Suprapubic skin (tissue), 4 donors: ENCODE results near the gene TMEM171. TPM values are rescaled to one million over a fixed set of nuclear protein-coding genes. Genes with fewer than 3 reads are reported as not detected.

ENCODE experiments used
- DNase-seq, 2 donors: peaks; one replicate each; pipeline ENCODE4 v3.0.0-alpha.2; 2019; ENCODE audit warnings: low spot score in 2 of 2
- H3K27ac ChIP-seq: fragments of 200-600 bp; sonication (generic); one replicate; pipeline ENCODE4 v1.5.1; 2019
- H3K27me3 ChIP-seq: fragments of 200-600 bp; sonication (generic); one replicate; pipeline ENCODE4 v1.5.1; 2019
- H3K36me3 ChIP-seq: fragments of 200-600 bp; sonication (generic); one replicate; pipeline ENCODE4 v1.5.1; 2019
- H3K4me1 ChIP-seq: fragments of 200-600 bp; sonication (generic); one replicate; pipeline ENCODE4 v1.5.1; 2019
- H3K4me3 ChIP-seq: fragments of 200-600 bp; sonication (generic); one replicate; pipeline ENCODE4 v1.5.1; 2019; ENCODE audit warnings: mild to moderate bottlenecking
- H3K9me3 ChIP-seq: fragments of 200-600 bp; sonication (generic); one replicate; pipeline ENCODE4 v1.5.1; 2019
- CTCF ChIP-seq, 2 donors: fragments of 200-600 bp in 1 of 2; fragments of 450-650 bp in 1 of 2; sonication (generic) in 1 of 2; IDR thresholded peaks; one replicate each; pipeline ENCODE4 v1.5.1; 2016 to 2019; ENCODE audit warnings: antibody characterized with exemption in 2 of 2, mild to moderate bottlenecking in 1 of 2, moderate library complexity in 1 of 2
- EP300 ChIP-seq: sonication (generic); formaldehyde crosslinking; IDR thresholded peaks from one replicate; pipeline ENCODE4 v1.6.1; 2017; ENCODE audit warnings: antibody characterized with exemption
- POLR2A ChIP-seq, 2 donors: fragments of 450-650 bp; IDR thresholded peaks; one replicate each; pipeline ENCODE4 v1.6.1; 2017; ENCODE audit warnings: antibody characterized with exemption in 2 of 2, mild to moderate bottlenecking in 2 of 2, moderate library complexity in 2 of 2
- POLR2AphosphoS5 ChIP-seq, 3 donors: sonication (generic); formaldehyde crosslinking; IDR thresholded peaks; one replicate each; pipeline ENCODE4 v1.6.1; 2017; ENCODE audit warnings: antibody characterized with exemption in 3 of 3
- WGBS: methylation state at CpG from one replicate; pipeline ENCODE4 v1.1.5; 2018; 5-methylcytosine and 5-hydroxymethylcytosine counted together
- total RNA-seq, 4 donors: library from RNA; depleted of rRNA; stranded (reverse); fragments of >200 nt; gene quantifications; one replicate each; pipeline ENCODE4 v1.1.0, GENCODE V29; 2016

The TMEM171 gene
- total RNA-seq, 4 donors from 2014 or later = 1.1 to 1.7 (median 1.5) TPM; not detected in 1

- Histone ChIP-seq H3K9me3 (no peaks in the 10 kb centered on the region), H3K4me1 (peaks cover 16% of the 10 kb centered on the region), H3K36me3 (no peaks in the 10 kb centered on the region), H3K27me3 (peaks cover 17% of the 10 kb centered on the region), H3K27ac (no peak overlapping the region), H3K4me3 (peak overlapping the region; percentile 72)
- TF ChIP-seq CTCF (IDR thresholded peaks at IDR 0.05) = no peak
- no peak for TF ChIP-seq POLR2A (IDR thresholded peaks at IDR 0.05)
- no peak for TF ChIP-seq EP300
- no peak for TF ChIP-seq POLR2AphosphoS5 (IDR thresholded peaks at IDR 0.05)
- 43% methylated on average over 23 of the region's 40 CpGs for WGBS
- no peak for DNase-seq
These were observed 771 bp upstream of the TMEM171 start for GRCh38 chr5:73119451-73120157.

GRCh38 chr5:73121119-73121463 is 716 bp downstream of the TMEM171 start:
- Histone ChIP-seq H3K27me3 (peaks cover 17% of the 10 kb centered on the region), H3K4me1 (peaks cover 20% of the 10 kb centered on the region), H3K36me3 (no peaks in the 10 kb centered on the region), H3K9me3 (no peaks in the 10 kb centered on the region), H3K27ac (no peak overlapping the region), H3K4me3 (peak overlapping the region; percentile 72)
- TF ChIP-seq POLR2AphosphoS5 (IDR thresholded peaks at IDR 0.05) (no peak), POLR2A (IDR thresholded peaks at IDR 0.05) (no peak), CTCF (IDR thresholded peaks at IDR 0.05) (no peak), EP300 (no peak)
- DNase-seq = no peak
- WGBS = 49% methylated on average over 6 of the region's 6 CpGs

GRCh38 chr5:73122875-73123810 is 2.8 kb downstream of the TMEM171 start:
- Histone ChIP-seq H3K4me3 (no peak overlapping the region), H3K27me3 (peaks cover 17% of the 10 kb centered on the region), H3K27ac (no peak overlapping the region), H3K36me3 (no peaks in the 10 kb centered on the region), H3K4me1 (peaks cover 24% of the 10 kb centered on the region), H3K9me3 (no peaks in the 10 kb centered on the region)
- 89% methylated on average over 16 of the region's 19 CpGs for WGBS
- DNase-seq = no peak
- TF ChIP-seq POLR2AphosphoS5 (IDR thresholded peaks at IDR 0.05) (no peak), CTCF (IDR thresholded peaks at IDR 0.05) (no peak), POLR2A (IDR thresholded peaks at IDR 0.05) (no peak), EP300 (no peak)

GRCh38 chr5:73125289-73125688 is 4.9 kb downstream of the TMEM171 start:
- no peak overlapping the region for H3K4me3 ChIP-seq

More at GRCh38 chr5:73125289-73125688, 4.9 kb downstream of the TMEM171 start:
- TF ChIP-seq POLR2A (IDR thresholded peaks at IDR 0.05) (no peak), CTCF (IDR thresholded peaks at IDR 0.05) (no peak), POLR2AphosphoS5 (IDR thresholded peaks at IDR 0.05) (no peak), EP300 (no peak)
- H3K4me1 ChIP-seq = peaks cover 17% of the 10 kb centered on the region
- H3K27me3 ChIP-seq = peaks cover 15% of the 10 kb centered on the region
- H3K9me3 ChIP-seq = no peaks in the 10 kb centered on the region
- no peaks in the 10 kb centered on the region for H3K36me3 ChIP-seq
- H3K27ac ChIP-seq = no peak overlapping the region
- 72% methylated on average over 4 of the region's 4 CpGs for WGBS
- no peak for DNase-seq
